HFFc6 (cell line): ENCODE results near the gene CSRNP2. TPM values are rescaled to one million over a fixed set of nuclear protein-coding genes. Genes with fewer than 3 reads are reported as not detected.

ENCODE experiments used
- DNase-seq: peaks from one replicate; pipeline ENCODE4 v3.0.0-alpha.2; 2018
- H3K27ac Mint-ChIP-seq: 2 replicates; pipeline ENCODE4 v1.8.0; 2020; ENCODE audit warnings: mild to moderate bottlenecking, mixed read lengths
- H3K27me3 Mint-ChIP-seq: 2 replicates; pipeline ENCODE4 v1.8.0; 2021; ENCODE audit warnings: mild to moderate bottlenecking, moderate library complexity, mixed read lengths; ENCODE audit not compliant: insufficient read depth
- H3K36me3 Mint-ChIP-seq: 2 replicates; pipeline ENCODE4 v1.8.0; 2021; ENCODE audit warnings: low read depth, mixed read lengths
- H3K4me1 Mint-ChIP-seq: 2 replicates; pipeline ENCODE4 v1.8.0; 2020; ENCODE audit warnings: low read depth, mixed read lengths
- H3K4me3 Mint-ChIP-seq: 2 replicates; pipeline ENCODE4 v1.8.0; 2020; ENCODE audit warnings: mild to moderate bottlenecking, moderate library complexity, mixed read lengths
- H3K9me3 Mint-ChIP-seq: 2 replicates; pipeline ENCODE4 v1.8.0; 2020; ENCODE audit warnings: mild to moderate bottlenecking, mixed read lengths
- total RNA-seq, 6 experiments: library from RNA; stranded (reverse); fragmentation: NEBNext Ultra II Directional; extraction: Animal tissue kit (Norgen Biotek cat#: 25700); gene quantifications; 2 replicates in 1 of 6; 3 replicates in 5 of 6; pipeline ENCODE4 v1.2.3, GENCODE V29; 2021
- TF ChIP-seq, protein P1 (sequence below): fragments of 200-600 bp; sonication (generic); IDR thresholded peaks from 2 replicates; pipeline ENCODE4 v1.5.0; 2021; ENCODE audit warnings: antibody characterized with exemption, mild to moderate bottlenecking

Gene CSRNP2
- total RNA-seq, 6 experiments from 2014 or later: 21.2 to 28.6 (median 24.1) TPM

DNA sequence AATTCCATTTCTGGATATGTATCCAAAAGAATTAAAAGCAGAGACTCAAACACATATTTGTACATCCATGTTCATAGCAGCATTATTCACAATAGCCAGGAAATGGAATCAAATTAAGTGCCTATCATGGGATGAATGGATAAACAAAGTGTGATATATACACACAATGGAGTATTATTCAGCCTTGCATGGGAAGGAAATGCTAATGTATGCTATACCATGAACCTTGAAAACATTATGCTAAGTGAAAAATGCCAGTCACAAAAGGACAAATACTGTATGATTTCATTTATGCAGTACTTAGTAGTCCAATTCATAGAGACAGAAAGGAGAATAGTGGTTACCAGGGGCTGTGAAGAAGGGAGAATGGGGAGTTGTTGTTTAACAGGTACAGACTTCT is 32.1 kb upstream of the CSRNP2 start:
- Mint-ChIP-seq H3K4me3 (no peak overlapping the region), H3K9me3 (no peaks in the 10 kb centered on the region), H3K4me1 (peaks cover 16% of the 10 kb centered on the region), H3K27ac (no peak overlapping the region), H3K36me3 (peaks cover 27% of the 10 kb centered on the region), H3K27me3 (no peaks in the 10 kb centered on the region)
- TF ChIP-seq, protein P1, sequence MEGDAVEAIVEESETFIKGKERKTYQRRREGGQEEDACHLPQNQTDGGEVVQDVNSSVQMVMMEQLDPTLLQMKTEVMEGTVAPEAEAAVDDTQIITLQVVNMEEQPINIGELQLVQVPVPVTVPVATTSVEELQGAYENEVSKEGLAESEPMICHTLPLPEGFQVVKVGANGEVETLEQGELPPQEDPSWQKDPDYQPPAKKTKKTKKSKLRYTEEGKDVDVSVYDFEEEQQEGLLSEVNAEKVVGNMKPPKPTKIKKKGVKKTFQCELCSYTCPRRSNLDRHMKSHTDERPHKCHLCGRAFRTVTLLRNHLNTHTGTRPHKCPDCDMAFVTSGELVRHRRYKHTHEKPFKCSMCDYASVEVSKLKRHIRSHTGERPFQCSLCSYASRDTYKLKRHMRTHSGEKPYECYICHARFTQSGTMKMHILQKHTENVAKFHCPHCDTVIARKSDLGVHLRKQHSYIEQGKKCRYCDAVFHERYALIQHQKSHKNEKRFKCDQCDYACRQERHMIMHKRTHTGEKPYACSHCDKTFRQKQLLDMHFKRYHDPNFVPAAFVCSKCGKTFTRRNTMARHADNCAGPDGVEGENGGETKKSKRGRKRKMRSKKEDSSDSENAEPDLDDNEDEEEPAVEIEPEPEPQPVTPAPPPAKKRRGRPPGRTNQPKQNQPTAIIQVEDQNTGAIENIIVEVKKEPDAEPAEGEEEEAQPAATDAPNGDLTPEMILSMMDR: no peak
- DNase-seq: no peak

DNA sequence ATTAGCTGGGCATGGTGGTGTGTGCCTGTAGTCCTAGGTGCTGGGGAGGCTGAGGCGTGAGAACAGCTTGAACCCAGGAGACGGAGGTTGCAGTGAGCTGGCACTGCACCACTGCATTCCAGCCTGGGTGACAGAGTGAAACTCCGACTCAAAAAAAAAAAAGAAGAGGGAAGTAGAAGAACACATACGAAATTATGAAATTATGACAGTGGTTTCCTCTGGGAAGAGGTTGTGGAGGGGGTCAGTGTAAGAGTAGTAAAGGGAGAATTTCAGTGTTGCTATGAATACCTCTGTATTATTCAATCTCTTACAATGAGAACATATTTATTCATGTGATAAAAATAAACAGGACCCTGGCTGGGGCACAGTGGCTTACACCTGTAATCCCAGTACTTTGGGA is 24.7 kb upstream of the CSRNP2 start:
- Mint-ChIP-seq H3K27ac (no peak overlapping the region), H3K4me3 (no peak overlapping the region), H3K4me1 (no peaks in the 10 kb centered on the region), H3K9me3 (no peaks in the 10 kb centered on the region), H3K36me3 (peaks cover 21% of the 10 kb centered on the region), H3K27me3 (no peaks in the 10 kb centered on the region)
- TF ChIP-seq, protein P1: no peak
- no peak for DNase-seq

DNA sequence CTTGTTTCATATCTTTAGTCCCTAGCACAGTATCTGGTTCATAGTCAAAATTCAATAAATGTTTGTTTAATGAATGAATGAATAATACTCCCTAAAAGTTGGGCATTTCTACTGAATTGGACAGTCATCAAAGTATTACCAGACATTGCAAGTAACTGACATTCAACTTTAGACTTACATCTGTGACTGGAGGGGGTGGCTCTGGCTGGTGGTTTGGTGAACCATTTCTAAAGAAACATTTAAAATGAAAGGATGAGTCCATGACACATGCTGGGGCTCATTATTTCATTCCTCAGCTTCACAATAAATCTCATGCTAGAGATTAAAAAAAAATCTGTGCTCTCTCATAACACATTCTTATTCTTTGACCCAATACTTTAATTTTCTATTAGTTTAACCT is 20.6 kb upstream of the CSRNP2 start:
- peaks cover 27% of the 10 kb centered on the region for H3K36me3 Mint-ChIP-seq
- no peaks in the 10 kb centered on the region; the same call in 1 of the 2 replicates for H3K27me3 Mint-ChIP-seq
- H3K4me3 Mint-ChIP-seq: no peak overlapping the region
- H3K27ac Mint-ChIP-seq: no peak overlapping the region
- TF ChIP-seq, protein P1: no peak
- no peaks in the 10 kb centered on the region for H3K9me3 Mint-ChIP-seq
- no peak for DNase-seq
- H3K4me1 Mint-ChIP-seq: no peaks in the 10 kb centered on the region

DNA sequence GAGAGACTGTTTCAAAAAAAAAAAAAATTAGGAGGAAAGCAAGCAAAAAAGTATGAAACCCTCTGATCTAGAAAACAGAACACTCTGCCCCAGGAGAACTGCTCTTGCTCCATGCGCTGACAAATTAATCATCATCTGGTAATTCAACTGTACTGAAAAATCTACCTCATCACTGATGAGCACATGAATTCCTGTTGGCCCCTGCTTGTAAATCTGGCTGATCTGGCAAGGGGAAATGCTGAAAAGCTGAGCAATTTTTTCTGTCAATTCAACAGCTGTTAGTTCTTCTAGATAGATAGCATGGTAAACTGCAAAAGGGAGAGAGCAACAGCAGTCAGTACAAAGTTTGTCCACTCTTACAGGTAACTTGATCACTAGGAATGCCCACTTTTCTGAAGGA is 15.2 kb upstream of the CSRNP2 start:
- H3K36me3 Mint-ChIP-seq: peaks cover 14% of the 10 kb centered on the region; the same call in 1 of the 2 replicates
- no peak overlapping the region for H3K4me3 Mint-ChIP-seq
- no peaks in the 10 kb centered on the region for H3K4me1 Mint-ChIP-seq
- H3K9me3 Mint-ChIP-seq: no peaks in the 10 kb centered on the region
- H3K27ac Mint-ChIP-seq: no peak overlapping the region; the same call in 1 of the 2 replicates
- no peaks in the 10 kb centered on the region; the same call in none of the 2 replicates for H3K27me3 Mint-ChIP-seq
- no peak for DNase-seq
- TF ChIP-seq, protein P1: no peak

DNA sequence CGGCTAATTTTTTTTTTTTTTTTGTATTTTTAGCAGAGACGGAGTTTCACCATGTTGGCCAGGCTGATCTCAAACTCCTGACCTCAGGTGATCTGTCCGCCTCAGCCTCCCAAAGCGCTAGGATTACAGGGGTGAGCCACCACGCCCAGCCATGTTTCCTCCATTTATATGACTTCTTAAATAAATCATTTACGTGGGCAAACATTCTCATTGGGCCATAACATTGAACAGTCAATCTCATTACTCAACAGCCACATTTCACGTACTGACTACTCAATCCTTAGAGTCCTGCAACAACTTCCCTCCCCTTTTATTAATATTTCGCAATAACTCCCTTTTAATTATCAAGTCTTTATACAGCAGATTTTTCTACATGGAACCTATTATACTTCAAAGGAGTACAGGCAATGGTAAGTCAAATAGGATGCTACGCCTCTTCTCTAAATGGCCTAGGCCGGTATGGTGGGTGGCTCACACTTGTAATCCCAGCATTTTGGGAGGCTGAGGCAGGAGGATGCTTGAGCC is 7.4 kb upstream of the CSRNP2 start:
- TF ChIP-seq, protein P1: no peak
- Mint-ChIP-seq H3K27me3 (no peaks in the 10 kb centered on the region; the same call in none of the 2 replicates), H3K4me1 (no peaks in the 10 kb centered on the region), H3K9me3 (no peaks in the 10 kb centered on the region), H3K27ac (no peak overlapping the region), H3K36me3 (peaks cover 4% of the 10 kb centered on the region; the same call in 1 of the 2 replicates), H3K4me3 (no peak overlapping the region)
- DNase-seq: no peak
